ENCODE measurements around the gene STXBP6.

- TF ChIP-seq, protein P1, sequence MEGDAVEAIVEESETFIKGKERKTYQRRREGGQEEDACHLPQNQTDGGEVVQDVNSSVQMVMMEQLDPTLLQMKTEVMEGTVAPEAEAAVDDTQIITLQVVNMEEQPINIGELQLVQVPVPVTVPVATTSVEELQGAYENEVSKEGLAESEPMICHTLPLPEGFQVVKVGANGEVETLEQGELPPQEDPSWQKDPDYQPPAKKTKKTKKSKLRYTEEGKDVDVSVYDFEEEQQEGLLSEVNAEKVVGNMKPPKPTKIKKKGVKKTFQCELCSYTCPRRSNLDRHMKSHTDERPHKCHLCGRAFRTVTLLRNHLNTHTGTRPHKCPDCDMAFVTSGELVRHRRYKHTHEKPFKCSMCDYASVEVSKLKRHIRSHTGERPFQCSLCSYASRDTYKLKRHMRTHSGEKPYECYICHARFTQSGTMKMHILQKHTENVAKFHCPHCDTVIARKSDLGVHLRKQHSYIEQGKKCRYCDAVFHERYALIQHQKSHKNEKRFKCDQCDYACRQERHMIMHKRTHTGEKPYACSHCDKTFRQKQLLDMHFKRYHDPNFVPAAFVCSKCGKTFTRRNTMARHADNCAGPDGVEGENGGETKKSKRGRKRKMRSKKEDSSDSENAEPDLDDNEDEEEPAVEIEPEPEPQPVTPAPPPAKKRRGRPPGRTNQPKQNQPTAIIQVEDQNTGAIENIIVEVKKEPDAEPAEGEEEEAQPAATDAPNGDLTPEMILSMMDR (conservative IDR thresholded peaks at IDR 0.05; ENCODE audit: low read depth, low read length), result no peak
- no peak for TF ChIP-seq EZH2 (IDR thresholded peaks at IDR 0.05; ENCODE audit: borderline replicate concordance, low read depth, low read length, poor library complexity, severe bottlenecking)
Observed at GRCh38 chr14:25089496-25089895, 39.5 kb upstream of the STXBP6 start.
